Motor neuron (in vitro differentiated cells): ENCODE results near the gene BRSK2. TPM values are rescaled to one million over a fixed set of nuclear protein-coding genes. Genes with fewer than 3 reads are reported as not detected.

Experiments used
- ATAC-seq, 8 experiments: fragments of 200-7000 bp; cut with Tn5 transposase; replicated peaks in 6 of 8; 2 replicates each; pipeline ENCODE4 v1.8.0; 2021; ENCODE audit warnings: mild to moderate bottlenecking in 8 of 8, moderate library complexity in 8 of 8
- H3K27ac ChIP-seq, 2 donors: fragments of 250-450 bp; sonication (Bioruptor Pico); 2 replicates each; pipeline ENCODE4 v1.9.0; 2021; ENCODE audit warnings: antibody characterized with exemption in 2 of 2, mild to moderate bottlenecking in 2 of 2, moderate library complexity in 1 of 2
- H3K4me1 ChIP-seq, 2 donors: fragments of 250-450 bp; sonication (Bioruptor Pico); replicated peaks in 1 of 2; 2 replicates each; pipeline ENCODE4 v1.6.1; 2021; ENCODE audit warnings: antibody characterized with exemption in 2 of 2, mild to moderate bottlenecking in 2 of 2, moderate library complexity in 1 of 2
- H3K4me3 ChIP-seq, 5 donors: fragments of 250-450 bp; sonication (Bioruptor Pico); 2 replicates each; pipeline ENCODE4 v1.9.0; 2021; ENCODE audit warnings: antibody characterized with exemption in 5 of 5, mild to moderate bottlenecking in 5 of 5, moderate library complexity in 4 of 5
- WGBS, 10 experiments: fragments of 450-650 bp; shearing (Covaris generic); methylation state at CpG; one replicate each; pipeline ENCODE4 v1.0.0; 2022; 5-methylcytosine and 5-hydroxymethylcytosine counted together
- in situ Hi-C, 9 experiments: fragments of 400-800 bp; cut with MboI; loops; one replicate each; pipeline ENCODE4 v1.15.0; 2021; ENCODE audit warnings: low sequenced_read_pairs in 9 of 9, low pct_unique_long_range_greater_than_20kb in 2 of 9; ENCODE audit not compliant: unreplicated experiment in 9 of 9
- total RNA-seq, 8 experiments: library from RNA; unstranded; fragments of 300-600 nt; gene quantifications; 2 replicates each; pipeline versions ENCODE4 v1.2.3 to v1.2.4, GENCODE V29; 2022

Gene BRSK2
- total RNA-seq, 8 experiments from 2014 or later, result 0.77 to 54.6 (median 25.1) TPM

- Histone ChIP-seq H3K4me3 (no peak overlapping the region), H3K27ac (no peak overlapping the region), H3K4me1 (peaks cover 3 to 14% of the 10 kb centered on the region in 2 donors)
- no peak for ATAC-seq
- 71 to 96% (median 83%) methylated on average over 3 to 6 of the region's 21 CpGs; no CpG with 5 or more reads in 6 of the 10 experiments for WGBS, 10 experiments
- in situ Hi-C loops, result no loop called here
Observed at GRCh38 chr11:1472180-1473005, 82.7 kb downstream of the BRSK2 start.

GRCh38 chr11:1473011-1473628 is 83.4 kb downstream of the BRSK2 start:
- peaks cover 3 to 14% of the 10 kb centered on the region in 2 donors for H3K4me1 ChIP-seq
- 80 to 100% (median 100%) methylated on average over 1 of the region's 12 CpGs; no CpG with 5 or more reads in 7 of the 10 experiments for WGBS, 10 experiments
- H3K27ac ChIP-seq, result no peak overlapping the region
- in situ Hi-C loops, result no loop called here
- ATAC-seq, result no peak
- no peak overlapping the region for H3K4me3 ChIP-seq

- 95 to 100% (median 100%) methylated on average over 1 to 18 of the region's 22 CpGs; no CpG with 5 or more reads in 5 of the 10 experiments for WGBS, 10 experiments
- H3K4me1 ChIP-seq, result peaks cover 3 to 11% of the 10 kb centered on the region in 2 donors
- in situ Hi-C loops, result no loop called here
- no peak overlapping the region for H3K27ac ChIP-seq
- ATAC-seq, result no peak
- no peak overlapping the region for H3K4me3 ChIP-seq
Observed at GRCh38 chr11:1473786-1474185, 84.1 kb downstream of the BRSK2 start.

- WGBS, 10 experiments, result 87 to 100% (median 93%) methylated on average over 2 to 12 of the region's 12 CpGs; no CpG with 5 or more reads in 1 of the 10 experiments
- in situ Hi-C loops, result no loop called here
- ATAC-seq, result no peak
- peaks cover 0 to 3% of the 10 kb centered on the region in 2 donors for H3K4me1 ChIP-seq
- H3K4me3 ChIP-seq, result no peak overlapping the region
- H3K27ac ChIP-seq, result no peak overlapping the region
Observed at GRCh38 chr11:1475841-1476240, 86.1 kb downstream of the BRSK2 start.

- WGBS, 10 experiments, result 65 to 100% (median 88%) methylated on average over 1 to 18 of the region's 20 CpGs; no CpG with 5 or more reads in 2 of the 10 experiments
- Histone ChIP-seq H3K27ac (no peak overlapping the region), H3K4me1 (peaks cover 0 to 3% of the 10 kb centered on the region in 2 donors), H3K4me3 (no peak overlapping the region)
- in situ Hi-C loops, result no loop called here
- ATAC-seq, result peak in 5 of 8 experiments; percentile 58 to 67 (median 67)
Observed at GRCh38 chr11:1476940-1477736, 87.4 kb downstream of the BRSK2 start.

GRCh38 chr11:1478011-1478410 is 88.3 kb downstream of the BRSK2 start:
- no peak for ATAC-seq
- 90 to 100% methylated on average over 1 to 3 of the region's 13 CpGs; no CpG with 5 or more reads in 8 of the 10 experiments for WGBS, 10 experiments
- peaks cover 0 to 3% of the 10 kb centered on the region in 2 donors for H3K4me1 ChIP-seq
- no peak overlapping the region for H3K4me3 ChIP-seq
- no peak overlapping the region for H3K27ac ChIP-seq
- in situ Hi-C loops, result no loop called here

GRCh38 chr11:1478544-1478943 is 88.8 kb downstream of the BRSK2 start:
- H3K4me1 ChIP-seq, result peaks cover 0 to 3% of the 10 kb centered on the region in 2 donors
- no peak overlapping the region for H3K4me3 ChIP-seq
- ATAC-seq, result no peak
- no peak overlapping the region for H3K27ac ChIP-seq
- 17 to 100% (median 80%) methylated on average over 1 to 5 of the region's 9 CpGs; no CpG with 5 or more reads in 4 of the 10 experiments for WGBS, 10 experiments
- in situ Hi-C loops, result no loop called here

GRCh38 chr11:1479006-1479677 is 89.4 kb downstream of the BRSK2 start:
- Histone ChIP-seq H3K4me3 (no peak overlapping the region), H3K4me1 (peaks cover 0 to 3% of the 10 kb centered on the region in 2 donors), H3K27ac (no peak overlapping the region)
- no peak for ATAC-seq
- WGBS, 10 experiments, result 33 to 100% (median 95%) methylated on average over 1 to 2 of the region's 9 CpGs; no CpG with 5 or more reads in 6 of the 10 experiments
- in situ Hi-C loops, result no loop called here

GRCh38 chr11:1479678-1480118 is 90.0 kb downstream of the BRSK2 start:
- ATAC-seq, result no peak

GRCh38 chr11:1480191-1480554 is 90.4 kb downstream of the BRSK2 start:
- no peak overlapping the region for H3K4me3 ChIP-seq
- H3K27ac ChIP-seq, result no peak overlapping the region
- ATAC-seq, result no peak
- WGBS, 10 experiments, result 82 to 100% (median 100%) methylated on average over 1 to 3 of the region's 13 CpGs; no CpG with 5 or more reads in 7 of the 10 experiments
- in situ Hi-C loops, result no loop called here
- H3K4me1 ChIP-seq, result peaks cover 0 to 3% of the 10 kb centered on the region in 2 donors

More at GRCh38 chr11:1479678-1480118, 90.0 kb downstream of the BRSK2 start:
- in situ Hi-C loops, result no loop called here
- WGBS, 10 experiments, result 92 to 100% (median 100%) methylated on average over 1 to 2 of the region's 12 CpGs; no CpG with 5 or more reads in 5 of the 10 experiments
- Histone ChIP-seq H3K4me1 (peaks cover 0 to 3% of the 10 kb centered on the region in 2 donors), H3K4me3 (no peak overlapping the region), H3K27ac (no peak overlapping the region)

- no peak for ATAC-seq
- Histone ChIP-seq H3K4me3 (no peak overlapping the region), H3K4me1 (peaks cover 0 to 3% of the 10 kb centered on the region in 2 donors), H3K27ac (no peak overlapping the region)
- WGBS, 10 experiments, result 90 to 96% (median 93%) methylated on average over 2 to 9 of the region's 36 CpGs; no CpG with 5 or more reads in 6 of the 10 experiments
- in situ Hi-C loops, result no loop called here
Observed at GRCh38 chr11:1480555-1481482, 91.1 kb downstream of the BRSK2 start.
